Right renal pelvis (tissue), 4 donors: ENCODE data around the gene TEX53. TPM values are rescaled to one million over a fixed set of nuclear protein-coding genes. Genes with fewer than 3 reads are reported as not detected.
A peak's percentile ranks its signal among the peaks of the same experiment; 100 is the strongest.

Source experiments
- DNase-seq, 4 donors: peaks; one replicate each; pipeline ENCODE4 v3.0.0-alpha.2; 2013; ENCODE audit warnings: low read depth in 4 of 4, low spot score in 3 of 4, missing footprints in 1 of 4
- polyA plus RNA-seq, 4 donors: library from polyadenylated mRNA; unstranded; fragments of 120-200 nt; gene quantifications; one replicate each; pipeline ENCODE4 v1.2.1, GENCODE V29; 2013; ENCODE audit not compliant: insufficient read length in 4 of 4

TEX53 gene
- polyA plus RNA-seq, 4 donors: not detected

DNA sequence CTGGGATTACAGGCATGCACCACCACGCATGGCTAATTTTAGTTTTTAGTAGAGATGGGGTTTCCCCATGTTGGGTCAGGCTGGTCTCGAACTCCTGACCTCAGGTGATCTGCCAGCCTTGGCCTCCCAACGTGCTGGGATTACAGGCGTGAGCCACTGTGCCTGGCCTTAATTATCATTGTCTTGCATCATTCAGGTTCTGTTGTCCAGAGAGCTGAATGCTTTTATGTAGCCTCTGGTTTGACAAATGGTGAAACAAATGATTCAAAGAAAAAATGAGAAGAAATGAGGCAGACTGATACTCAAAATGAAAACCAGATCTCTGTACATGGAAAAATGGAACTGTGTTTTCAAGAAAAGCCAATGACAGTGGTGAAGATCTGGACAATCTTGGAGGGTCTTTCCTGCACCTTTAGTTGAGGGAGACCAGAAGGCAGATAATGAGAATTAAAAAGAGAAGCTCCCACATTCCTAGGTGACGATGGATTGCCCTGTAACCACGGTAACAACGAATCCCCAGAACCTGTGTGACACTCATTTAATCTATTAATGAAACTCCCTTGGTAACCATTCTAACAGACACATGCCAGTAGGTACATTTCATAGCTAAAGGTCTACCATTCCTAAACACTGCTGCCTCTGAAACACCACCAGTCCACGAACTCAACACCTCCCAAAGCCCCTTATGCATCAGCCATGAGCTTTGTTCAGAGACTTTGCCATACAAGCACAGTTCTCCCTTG, 22.8 kb upstream of the TEX53 start:
- DNase-seq: no peak

DNA sequence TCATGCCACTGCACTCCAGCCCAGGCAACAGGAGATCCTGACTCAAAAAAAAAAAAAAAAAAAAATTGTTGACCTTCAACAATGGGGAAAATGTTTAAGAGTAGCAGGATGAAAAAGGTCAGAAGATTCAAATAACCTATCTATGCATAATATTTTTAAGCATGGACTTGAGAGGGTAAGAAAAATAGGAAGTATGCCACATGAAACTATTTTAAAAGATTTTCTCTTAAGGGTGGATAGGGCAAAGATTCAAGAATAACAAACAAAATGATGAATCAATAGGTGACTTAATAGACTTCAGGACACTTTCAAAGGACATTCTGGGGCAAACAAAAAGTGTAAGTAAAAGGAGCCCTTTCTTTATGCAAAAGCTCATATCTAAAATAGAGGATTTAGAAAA, 21.2 kb upstream of the TEX53 start:
- DNase-seq: no peak

DNA sequence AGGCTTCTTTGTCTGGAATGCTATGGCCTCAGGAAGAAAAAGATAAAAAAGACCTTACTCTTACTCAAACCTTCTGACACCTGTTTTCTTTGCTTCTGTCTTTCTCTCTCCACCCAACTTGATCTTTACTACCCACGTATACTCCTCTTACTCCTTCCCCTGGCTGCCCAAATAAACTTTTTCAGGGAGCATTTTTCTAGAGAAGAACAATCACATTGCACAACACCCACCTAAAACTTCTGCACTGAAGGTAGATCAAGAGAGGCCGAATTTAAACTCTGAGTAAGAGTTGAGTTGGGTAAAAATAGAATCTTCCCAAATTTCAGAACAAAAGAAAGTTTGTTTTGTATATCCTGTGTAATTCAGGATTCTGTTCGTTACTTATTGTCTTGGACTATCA, 20.5 kb upstream of the TEX53 start:
- DNase-seq: no peak

DNA sequence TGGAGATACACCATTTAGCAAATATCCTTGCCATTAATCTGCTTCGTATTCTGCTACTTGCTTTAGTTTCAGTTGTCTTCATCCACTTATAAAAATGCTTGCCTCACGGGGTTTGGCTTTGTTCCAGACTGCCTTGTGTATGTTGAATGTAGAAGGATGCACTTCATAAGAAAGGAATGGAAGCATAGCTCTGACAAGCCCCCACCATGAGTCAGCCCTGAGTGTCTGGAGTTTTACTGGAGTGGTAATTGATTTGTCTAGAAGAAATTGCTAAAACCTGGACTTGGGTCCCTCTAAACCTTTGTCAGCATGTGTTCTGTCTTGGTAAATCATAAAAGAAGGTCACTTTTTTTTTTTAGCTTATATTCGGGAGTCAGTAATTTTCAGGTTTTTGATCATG, 19.8 kb upstream of the TEX53 start:
- DNase-seq: peak; percentile 13 to 42 (median 35)

DNA sequence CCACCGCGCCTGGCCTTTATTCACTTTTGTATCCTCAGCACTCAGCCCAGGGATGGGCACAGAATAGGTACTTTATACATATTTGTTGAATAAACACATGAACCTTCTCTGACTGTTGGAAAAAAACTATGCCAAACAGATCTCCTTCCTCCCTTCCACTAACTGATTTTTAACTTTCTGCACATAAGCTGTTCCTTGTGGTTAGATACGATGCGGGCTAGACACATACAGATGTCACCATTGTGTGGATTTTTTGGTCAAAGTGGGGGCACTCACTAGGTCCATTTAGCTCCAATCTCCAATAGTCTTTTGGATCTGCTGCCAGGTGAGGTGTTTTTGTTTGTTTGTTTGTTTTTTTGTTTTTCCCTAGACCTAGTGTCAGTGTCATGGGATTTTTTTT, 19.3 kb upstream of the TEX53 start:
- no peak for DNase-seq

DNA sequence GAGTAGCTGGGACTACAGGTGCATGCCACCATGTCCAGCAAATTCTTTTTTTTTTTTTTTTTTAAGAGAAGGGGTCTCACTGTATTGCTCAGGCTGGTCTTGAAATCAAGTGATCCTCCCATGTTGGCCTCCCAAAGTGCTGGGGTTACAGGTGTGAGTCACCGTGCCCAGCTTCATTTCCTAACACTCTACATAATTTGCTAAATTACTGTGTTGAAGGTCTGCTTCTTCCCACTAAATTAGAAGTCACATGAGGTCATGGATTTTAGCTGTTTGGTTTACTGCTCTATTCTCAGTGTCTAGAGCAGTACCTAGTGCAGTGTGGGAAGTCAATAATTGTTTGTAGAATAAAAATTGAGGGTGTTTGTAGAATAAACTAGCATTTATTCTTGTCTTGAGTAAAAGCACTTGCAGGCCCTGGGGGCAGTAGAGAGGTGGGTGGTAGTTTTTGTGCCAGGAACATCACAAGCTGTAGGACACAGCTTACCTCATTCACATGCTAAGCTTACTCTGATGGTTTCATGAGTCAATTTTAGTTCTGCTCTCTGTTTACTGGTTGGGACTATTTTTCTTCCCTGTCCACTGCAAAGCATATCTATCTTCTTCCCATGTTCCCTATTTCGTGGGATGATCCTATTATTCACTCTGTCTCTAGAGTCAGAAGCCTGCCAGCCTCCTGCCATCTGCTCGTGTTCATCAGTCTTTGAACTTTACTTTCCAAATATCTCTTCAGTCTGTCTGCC, 17.4 kb upstream of the TEX53 start:
- no peak for DNase-seq

DNA sequence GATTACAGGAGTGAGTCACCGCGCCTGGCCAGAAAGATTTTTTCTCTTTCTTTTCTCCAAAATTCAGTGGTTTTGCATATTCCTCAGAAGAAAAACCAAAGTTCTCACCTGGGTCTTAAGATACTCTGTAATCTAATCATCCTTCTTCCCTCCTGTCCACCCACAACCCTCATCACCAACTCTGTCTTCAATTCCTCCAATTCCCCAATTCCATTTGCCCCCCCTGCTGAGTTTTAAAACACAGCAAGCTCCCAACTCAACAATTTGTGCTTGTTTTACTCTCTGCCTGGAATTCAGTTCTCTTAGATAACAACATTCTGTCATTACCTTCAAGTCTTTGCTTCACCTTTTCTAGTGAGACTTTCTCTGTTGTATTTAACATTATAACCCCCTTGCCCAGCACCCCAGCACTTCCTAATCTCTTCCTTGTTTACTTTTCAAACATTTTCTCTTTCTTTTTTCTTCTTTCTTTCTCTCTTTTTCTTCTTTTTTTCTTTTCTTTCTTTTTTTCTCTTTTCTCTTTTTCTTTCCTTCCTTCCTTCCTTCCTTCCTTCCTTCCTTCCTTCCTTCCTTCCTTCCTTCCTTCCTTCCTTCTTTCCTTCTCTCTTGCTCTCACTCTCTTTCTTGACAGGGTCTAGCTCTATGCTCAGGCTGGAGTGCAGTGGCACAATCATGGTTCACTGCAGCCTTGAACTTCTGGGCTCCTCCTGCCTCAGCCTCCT, 16.6 kb upstream of the TEX53 start:
- no peak for DNase-seq

DNA sequence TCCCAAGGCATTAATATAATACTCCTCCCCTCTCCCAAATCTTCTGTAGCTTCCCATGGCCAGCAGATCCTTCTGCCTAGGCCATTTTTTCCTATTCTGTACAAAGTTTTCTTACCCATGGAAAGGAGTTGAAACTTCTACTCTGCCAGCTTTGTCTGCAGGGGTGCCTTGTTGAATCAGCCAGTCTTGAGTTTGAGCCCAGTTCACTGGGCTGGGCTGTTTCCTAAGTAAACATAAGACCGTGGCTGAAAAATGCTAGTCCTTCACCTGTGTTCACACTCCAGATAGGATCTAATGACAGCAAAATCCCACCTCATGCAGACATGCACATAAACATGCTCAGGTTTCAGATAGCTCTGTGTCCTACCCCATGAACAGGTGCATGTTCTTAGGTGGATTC, 14.0 kb upstream of the TEX53 start:
- DNase-seq: no peak

DNA sequence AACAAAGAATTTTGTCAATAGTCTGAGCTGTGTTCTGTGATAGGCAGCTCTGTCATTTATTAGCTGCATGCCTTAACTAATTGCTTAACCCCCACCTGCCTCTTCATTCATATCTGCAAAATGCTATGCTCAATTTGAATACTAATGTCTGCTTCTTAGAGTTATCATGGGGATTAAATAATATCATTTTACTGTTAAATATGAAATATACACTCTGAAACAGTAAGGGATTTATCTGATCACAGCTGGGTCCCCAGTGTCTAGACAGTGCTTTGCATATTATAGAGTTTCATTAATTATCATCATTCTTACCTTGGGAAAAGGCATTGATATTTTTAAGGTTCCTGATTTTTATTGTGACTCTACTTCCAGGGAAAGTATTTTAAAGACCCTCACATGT, 12.4 kb upstream of the TEX53 start:
- DNase-seq: no peak

DNA sequence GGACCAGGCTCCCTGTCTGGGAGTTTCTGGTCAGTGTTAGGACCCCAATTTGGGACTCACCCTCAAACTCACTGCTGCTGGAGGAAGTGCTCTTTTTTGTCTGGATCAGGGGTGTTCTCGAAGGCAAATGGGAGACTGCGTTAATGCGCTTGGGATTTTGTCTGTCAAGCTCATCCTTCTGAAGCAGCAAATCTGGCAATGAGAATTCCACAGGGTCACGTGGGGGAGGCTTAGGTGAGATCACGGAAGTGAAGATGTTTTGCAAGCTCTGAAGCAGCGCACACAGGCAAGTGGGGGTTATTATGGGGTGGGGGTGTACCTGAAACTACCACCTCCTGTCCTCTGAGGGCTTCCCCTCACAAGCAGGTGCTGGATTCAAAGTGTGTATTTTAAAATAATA, 10.5 kb upstream of the TEX53 start:
- DNase-seq: no peak

DNA sequence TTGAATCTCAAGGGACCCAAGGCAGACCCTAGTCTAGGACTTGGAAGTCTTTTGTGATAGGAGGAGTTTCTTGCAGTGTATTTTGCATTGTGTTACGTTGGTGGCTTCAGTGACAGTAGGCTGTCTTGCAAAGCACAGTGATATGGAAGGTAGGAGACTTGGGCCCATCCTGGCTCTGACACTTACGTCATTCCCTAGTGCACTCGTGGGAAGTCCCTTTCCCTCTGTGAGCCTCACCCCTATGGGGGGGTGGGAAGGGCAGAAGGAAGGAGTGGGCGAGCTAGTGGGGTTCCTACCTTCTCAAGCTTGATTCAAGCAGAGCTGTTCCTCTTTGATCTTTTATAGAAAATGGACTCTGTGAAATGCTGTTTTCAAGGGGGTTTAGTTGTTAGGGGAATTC, 9.2 kb upstream of the TEX53 start:
- DNase-seq: no peak

DNA sequence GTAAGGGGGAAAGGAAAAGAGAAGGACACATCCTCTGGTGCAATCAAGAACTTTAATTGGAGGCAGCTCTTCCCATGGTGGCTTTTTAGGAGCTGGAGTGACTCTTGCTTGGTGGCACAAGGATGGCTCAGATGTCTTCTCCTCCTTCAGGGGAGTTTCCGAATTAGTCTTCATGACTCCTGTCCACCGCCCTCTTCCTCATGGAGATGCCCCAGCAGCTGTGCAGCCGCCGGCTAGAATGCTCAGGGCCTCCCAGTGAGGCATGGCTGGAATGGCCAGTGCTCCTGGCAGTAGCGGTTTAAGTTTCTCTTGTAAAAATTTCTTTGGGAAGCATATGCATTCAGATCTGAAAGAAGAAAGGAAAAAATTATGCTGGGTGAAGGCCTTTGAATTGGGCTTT, 8.8 kb upstream of the TEX53 start:
- DNase-seq: no peak

DNA sequence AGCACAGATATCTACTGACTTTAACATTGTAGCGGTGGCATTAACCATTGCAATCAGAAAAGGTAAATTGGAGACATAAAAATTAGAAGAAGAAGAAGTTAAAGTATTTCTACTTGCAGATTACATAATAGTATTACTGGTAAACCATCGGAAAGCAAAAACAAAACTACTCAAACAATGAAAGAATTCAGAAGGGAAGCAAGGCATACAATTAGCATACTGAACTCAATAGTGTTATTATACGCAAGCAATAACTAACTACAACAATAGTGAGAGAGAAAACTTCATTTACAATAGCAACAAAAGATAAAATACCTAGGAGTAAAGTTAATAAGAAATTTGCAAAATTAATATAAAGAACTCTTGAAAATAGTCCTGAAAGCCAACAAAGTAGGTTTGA, 6.6 kb upstream of the TEX53 start:
- no peak for DNase-seq

DNA sequence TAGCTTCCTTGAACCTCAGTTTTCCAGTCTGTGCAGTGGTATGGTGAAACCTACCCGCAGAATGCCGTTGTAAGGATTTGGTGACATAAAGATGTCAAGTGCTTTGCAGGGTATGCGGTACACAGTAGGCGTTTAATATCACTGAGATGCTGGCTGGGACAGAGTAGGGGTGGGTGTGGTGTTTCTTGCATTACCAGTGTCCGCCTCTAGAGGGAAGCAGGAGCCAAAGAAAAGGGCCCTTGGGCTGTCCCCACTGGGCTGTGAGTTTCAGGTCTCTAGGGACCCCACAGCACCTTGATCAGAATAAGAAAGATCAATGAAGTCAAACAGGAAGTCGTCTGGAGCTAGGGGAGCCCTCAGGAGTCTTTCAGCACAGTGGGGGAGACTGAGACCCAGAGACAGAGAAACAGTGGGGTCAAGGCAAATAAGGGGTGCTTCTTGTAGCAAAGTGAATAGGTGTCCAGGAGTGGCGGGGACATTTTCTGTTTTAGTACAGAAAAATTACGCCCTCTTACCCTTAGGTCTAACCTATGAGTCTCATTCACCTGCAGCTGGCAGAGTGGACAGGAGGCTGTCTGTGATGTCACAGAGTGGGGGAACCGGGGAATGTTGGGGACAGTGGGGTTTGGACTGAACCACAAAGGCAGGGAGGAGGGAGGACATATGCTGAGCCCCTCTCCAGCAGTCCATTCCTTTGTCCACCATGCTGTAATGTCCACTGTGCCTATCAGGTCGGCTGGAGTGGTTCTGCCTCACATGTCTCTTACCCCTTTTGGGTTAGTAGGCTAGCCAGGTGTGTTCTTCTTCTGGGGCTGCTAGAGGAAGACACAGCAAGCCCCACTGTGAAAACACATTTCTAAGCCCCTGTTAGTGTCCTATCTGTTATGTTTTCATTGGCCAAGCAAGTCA, 4.7 kb upstream of the TEX53 start:
- DNase-seq: peak in 1 of 4 donors; percentile 12

DNA sequence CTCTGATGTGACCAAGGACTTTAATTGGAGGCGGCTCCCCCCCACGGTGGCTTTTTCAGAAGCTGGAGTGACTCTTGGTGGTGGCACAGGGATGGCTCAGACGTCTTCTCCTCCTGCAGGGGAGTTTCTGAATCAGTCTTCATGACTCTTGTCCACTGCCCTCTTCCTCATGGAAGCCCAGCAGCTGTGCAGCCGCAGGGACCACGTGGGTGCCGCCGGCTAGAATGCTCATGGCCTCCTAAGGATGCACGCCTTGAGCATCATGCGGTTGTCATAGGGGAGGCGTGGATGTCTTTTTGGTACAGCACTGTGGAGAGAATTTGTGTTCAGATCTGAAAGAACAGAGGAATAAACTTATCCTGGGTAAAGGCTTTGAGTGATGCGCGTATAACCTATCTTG, 1.3 kb downstream of the TEX53 start:
- DNase-seq: no peak

DNA sequence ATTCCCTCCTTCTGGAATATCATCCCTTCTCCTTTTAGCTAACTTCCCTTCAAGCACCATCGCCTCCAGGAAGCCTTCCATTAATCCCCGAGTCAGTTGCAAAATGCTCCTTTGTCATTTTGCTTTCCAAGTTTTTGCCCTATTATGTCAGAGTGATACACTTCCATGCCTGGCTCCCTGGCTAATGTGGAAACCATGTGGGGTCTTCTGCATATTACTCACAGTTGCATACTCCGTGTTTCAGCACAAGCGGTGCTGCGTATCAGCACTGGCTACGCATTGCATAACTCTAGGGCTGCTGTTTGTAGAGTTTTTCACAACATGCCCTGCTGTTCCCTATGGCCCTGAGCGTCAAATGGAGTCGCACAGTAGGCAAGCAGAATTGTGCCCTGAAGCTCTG, 1.9 kb downstream of the TEX53 start:
- no peak for DNase-seq

DNA sequence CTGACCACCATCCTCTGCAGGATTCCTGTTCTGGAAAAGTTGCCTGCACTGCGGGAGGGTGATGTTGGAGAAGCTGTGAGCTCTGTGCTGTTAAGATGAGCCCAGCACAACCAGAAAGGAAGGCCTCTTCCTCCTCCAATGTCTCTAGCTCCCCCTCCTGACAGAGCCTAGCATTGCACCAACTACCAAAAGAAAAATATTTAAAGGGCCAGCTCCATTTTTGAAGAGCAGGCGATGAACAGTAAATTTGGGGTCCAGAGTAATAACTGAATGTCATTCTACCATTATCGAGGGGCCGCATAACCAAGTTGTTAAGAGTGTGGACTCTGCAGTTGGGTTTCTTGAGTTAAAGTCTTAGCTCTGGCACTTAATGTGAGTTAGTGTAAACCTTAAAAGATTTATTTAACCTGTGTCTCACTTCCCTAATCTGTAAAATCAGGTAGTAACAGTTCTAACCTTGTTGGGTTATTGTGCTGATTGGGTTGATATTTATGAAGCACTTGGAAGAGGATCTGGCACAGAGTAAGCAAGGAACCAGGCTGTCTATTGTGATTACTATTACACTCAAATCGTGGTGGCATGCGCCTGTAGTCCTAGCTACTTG, 3.9 kb downstream of the TEX53 start:
- peak; percentile 48 to 56 (median 52) for DNase-seq

DNA sequence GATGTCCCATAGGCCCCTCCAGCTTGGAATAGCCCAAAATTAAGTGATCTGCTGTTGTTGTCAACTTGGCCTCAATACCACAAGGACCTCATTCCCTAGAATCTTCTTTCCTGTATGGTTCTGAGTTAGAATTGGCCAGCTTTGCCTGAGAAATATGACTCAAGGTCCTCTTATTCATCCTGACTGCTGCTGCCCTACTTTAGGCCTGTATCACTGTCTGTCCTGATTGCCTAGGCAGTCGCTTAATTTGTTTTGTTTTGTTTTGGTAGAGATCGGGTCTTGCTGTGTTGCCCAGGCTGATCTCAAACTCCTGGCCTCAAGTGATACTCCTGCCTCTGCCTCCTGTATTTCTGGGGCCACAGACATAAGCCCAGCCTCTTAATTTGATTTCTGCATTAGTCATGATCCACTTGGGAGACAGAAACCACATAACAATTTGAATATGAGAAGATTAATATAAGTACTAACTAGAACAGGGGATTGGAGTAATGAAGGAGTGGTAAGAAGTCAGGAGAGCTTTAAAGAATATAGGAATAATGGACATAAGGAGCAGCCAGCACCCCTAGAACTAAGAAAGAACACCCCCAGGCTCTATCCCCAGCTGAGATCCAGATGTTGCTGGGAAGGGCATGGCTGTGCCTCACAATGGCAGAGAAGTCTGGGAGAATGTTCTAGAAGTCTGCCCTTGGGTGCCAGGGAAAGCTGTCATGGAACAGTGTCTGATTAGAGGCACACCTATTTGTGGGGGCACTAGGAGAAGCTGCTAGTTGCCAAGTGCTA, 4.6 kb downstream of the TEX53 start:
- no peak for DNase-seq

DNA sequence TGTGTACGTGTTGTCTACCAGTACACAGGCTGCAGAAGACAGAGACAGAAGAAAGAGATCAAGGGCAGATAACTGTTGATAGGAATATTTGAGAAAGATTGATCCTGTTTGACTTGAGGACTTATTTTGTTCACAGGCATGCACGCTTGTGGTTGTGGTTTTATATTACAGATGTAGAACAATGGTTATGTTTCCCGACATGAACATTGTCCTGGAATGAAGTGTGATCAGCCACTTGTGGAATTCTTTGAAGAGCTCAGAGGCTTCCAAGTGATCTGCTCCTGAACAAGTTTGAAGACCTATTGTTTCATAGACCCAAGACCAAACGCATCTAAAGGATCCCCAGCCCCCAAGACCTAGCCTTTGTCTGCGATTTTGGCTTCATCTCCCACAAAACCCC, 13.7 kb downstream of the TEX53 start:
- no peak for DNase-seq

DNA sequence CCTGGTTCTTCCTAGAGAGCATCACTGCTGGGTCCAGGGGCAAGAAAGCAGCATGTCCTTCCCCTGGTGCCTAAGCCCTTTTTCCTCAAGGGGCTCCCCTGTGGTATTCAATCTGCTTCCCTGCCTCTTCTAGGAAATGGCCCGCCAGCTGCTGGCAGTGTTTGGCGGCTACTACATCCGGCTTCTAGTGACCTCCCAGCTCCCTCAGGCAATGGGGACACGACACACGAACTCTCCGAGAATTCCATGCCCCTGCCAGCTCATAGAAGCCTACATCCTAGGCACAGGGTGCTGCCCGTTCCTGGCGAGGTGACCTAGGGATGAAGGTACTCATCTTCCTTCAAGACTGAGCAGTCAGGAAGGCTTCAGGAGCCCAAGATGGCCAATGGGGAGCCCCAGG, 14.6 kb downstream of the TEX53 start:
- DNase-seq: no peak
